ENCODE results near the gene CACNA1C. TPM values are rescaled to one million over a fixed set of nuclear protein-coding genes. Genes with fewer than 3 reads are reported as not detected.

The CACNA1C gene
- polyA plus RNA-seq, 2 donors, result 2.1 to 2.5 TPM

GRCh38 chr12:2640709-2641108 is 587.9 kb downstream of the CACNA1C start:
- 14 to 21% methylated on average over 6 of the region's 6 CpGs for WGBS, 2 donors
- Histone ChIP-seq H3K36me3 (ENCODE audit: control insufficient read depth in 2 of 2, insufficient read depth in 2 of 2, low read length in 1 of 2) (no peaks in the 10 kb centered on the region), H3K4me3 (ENCODE audit: low read depth in 1 of 2, low read length in 2 of 2) (no peak overlapping the region), H3K9me3 (ENCODE audit: control insufficient read depth in 2 of 2, insufficient read depth in 1 of 2, low read depth in 1 of 2, low read length in 1 of 2) (no peaks in the 10 kb centered on the region), H3K4me1 (ENCODE audit: control insufficient read depth in 2 of 2, insufficient read depth in 2 of 2, low read length in 1 of 2) (no peaks in the 10 kb centered on the region), H3K27ac (ENCODE audit: low read depth in 2 of 2, low read length in 1 of 2) (peak overlapping the region in 1 of 2 donors; percentile 0), H3K27me3 (ENCODE audit: control insufficient read depth in 1 of 2, insufficient read depth in 2 of 2, low read length in 2 of 2) (no peaks in the 10 kb centered on the region)

- WGBS, 2 donors, result 55 to 56% methylated on average over 6 of the region's 6 CpGs
- Histone ChIP-seq H3K27me3 (ENCODE audit: control insufficient read depth in 1 of 2, insufficient read depth in 2 of 2, low read length in 2 of 2) (no peaks in the 10 kb centered on the region), H3K4me1 (ENCODE audit: control insufficient read depth in 2 of 2, insufficient read depth in 2 of 2, low read length in 1 of 2) (no peaks in the 10 kb centered on the region), H3K36me3 (ENCODE audit: control insufficient read depth in 2 of 2, insufficient read depth in 2 of 2, low read length in 1 of 2) (no peaks in the 10 kb centered on the region), H3K9me3 (ENCODE audit: control insufficient read depth in 2 of 2, insufficient read depth in 1 of 2, low read depth in 1 of 2, low read length in 1 of 2) (no peaks in the 10 kb centered on the region), H3K4me3 (ENCODE audit: low read depth in 1 of 2, low read length in 2 of 2) (no peak overlapping the region), H3K27ac (ENCODE audit: low read depth in 2 of 2, low read length in 1 of 2) (no peak overlapping the region)
These were observed 588.4 kb downstream of the CACNA1C start for GRCh38 chr12:2641207-2641606.

GRCh38 chr12:2641761-2642160 is 589.0 kb downstream of the CACNA1C start:
- 62 to 80% methylated on average over 6 of the region's 6 CpGs for WGBS, 2 donors
- H3K4me3 ChIP-seq (ENCODE audit: low read depth in 1 of 2, low read length in 2 of 2), result no peak overlapping the region
- no peaks in the 10 kb centered on the region for H3K4me1 ChIP-seq (ENCODE audit: control insufficient read depth in 2 of 2, insufficient read depth in 2 of 2, low read length in 1 of 2)
- H3K36me3 ChIP-seq (ENCODE audit: control insufficient read depth in 2 of 2, insufficient read depth in 2 of 2, low read length in 1 of 2), result no peaks in the 10 kb centered on the region
- no peak overlapping the region for H3K27ac ChIP-seq (ENCODE audit: low read depth in 2 of 2, low read length in 1 of 2)
- H3K27me3 ChIP-seq (ENCODE audit: control insufficient read depth in 1 of 2, insufficient read depth in 2 of 2, low read length in 2 of 2), result no peaks in the 10 kb centered on the region
- H3K9me3 ChIP-seq (ENCODE audit: control insufficient read depth in 2 of 2, insufficient read depth in 1 of 2, low read depth in 1 of 2, low read length in 1 of 2), result no peaks in the 10 kb centered on the region

- WGBS, 2 donors, result 57 to 73% methylated on average over 10 of the region's 10 CpGs
- no peak overlapping the region for H3K4me3 ChIP-seq (ENCODE audit: low read depth in 1 of 2, low read length in 2 of 2)
- H3K4me1 ChIP-seq (ENCODE audit: control insufficient read depth in 2 of 2, insufficient read depth in 2 of 2, low read length in 1 of 2), result no peaks in the 10 kb centered on the region
- no peaks in the 10 kb centered on the region for H3K36me3 ChIP-seq (ENCODE audit: control insufficient read depth in 2 of 2, insufficient read depth in 2 of 2, low read length in 1 of 2)
- H3K27ac ChIP-seq (ENCODE audit: low read depth in 2 of 2, low read length in 1 of 2), result no peak overlapping the region
- H3K9me3 ChIP-seq (ENCODE audit: control insufficient read depth in 2 of 2, insufficient read depth in 1 of 2, low read depth in 1 of 2, low read length in 1 of 2), result no peaks in the 10 kb centered on the region
- no peaks in the 10 kb centered on the region for H3K27me3 ChIP-seq (ENCODE audit: control insufficient read depth in 1 of 2, insufficient read depth in 2 of 2, low read length in 2 of 2)
These were observed 589.5 kb downstream of the CACNA1C start for GRCh38 chr12:2642176-2642892.

- Histone ChIP-seq H3K9me3 (ENCODE audit: control insufficient read depth in 2 of 2, insufficient read depth in 1 of 2, low read depth in 1 of 2, low read length in 1 of 2) (no peaks in the 10 kb centered on the region), H3K27me3 (ENCODE audit: control insufficient read depth in 1 of 2, insufficient read depth in 2 of 2, low read length in 2 of 2) (no peaks in the 10 kb centered on the region), H3K4me1 (ENCODE audit: control insufficient read depth in 2 of 2, insufficient read depth in 2 of 2, low read length in 1 of 2) (no peaks in the 10 kb centered on the region), H3K4me3 (ENCODE audit: low read depth in 1 of 2, low read length in 2 of 2) (no peak overlapping the region), H3K27ac (ENCODE audit: low read depth in 2 of 2, low read length in 1 of 2) (no peak overlapping the region), H3K36me3 (ENCODE audit: control insufficient read depth in 2 of 2, insufficient read depth in 2 of 2, low read length in 1 of 2) (no peaks in the 10 kb centered on the region)
- 84% methylated on average over 6 to 7 of the region's 7 CpGs for WGBS, 2 donors
These were observed 590.2 kb downstream of the CACNA1C start for GRCh38 chr12:2642896-2643425.

- no peaks in the 10 kb centered on the region for H3K9me3 ChIP-seq (ENCODE audit: control insufficient read depth in 2 of 2, insufficient read depth in 1 of 2, low read depth in 1 of 2, low read length in 1 of 2)
- WGBS, 2 donors, result 80 to 85% methylated on average over 7 of the region's 7 CpGs
- no peaks in the 10 kb centered on the region for H3K36me3 ChIP-seq (ENCODE audit: control insufficient read depth in 2 of 2, insufficient read depth in 2 of 2, low read length in 1 of 2)
- H3K4me1 ChIP-seq (ENCODE audit: control insufficient read depth in 2 of 2, insufficient read depth in 2 of 2, low read length in 1 of 2), result no peaks in the 10 kb centered on the region
- no peak overlapping the region for H3K27ac ChIP-seq (ENCODE audit: low read depth in 2 of 2, low read length in 1 of 2)
- H3K4me3 ChIP-seq (ENCODE audit: low read depth in 1 of 2, low read length in 2 of 2), result no peak overlapping the region
- no peaks in the 10 kb centered on the region for H3K27me3 ChIP-seq (ENCODE audit: control insufficient read depth in 1 of 2, insufficient read depth in 2 of 2, low read length in 2 of 2)
These were observed 590.9 kb downstream of the CACNA1C start for GRCh38 chr12:2643576-2644135.

- H3K36me3 ChIP-seq (ENCODE audit: control insufficient read depth in 2 of 2, insufficient read depth in 2 of 2, low read length in 1 of 2), result no peaks in the 10 kb centered on the region
- no peaks in the 10 kb centered on the region for H3K27me3 ChIP-seq (ENCODE audit: control insufficient read depth in 1 of 2, insufficient read depth in 2 of 2, low read length in 2 of 2)
- H3K9me3 ChIP-seq (ENCODE audit: control insufficient read depth in 2 of 2, insufficient read depth in 1 of 2, low read depth in 1 of 2, low read length in 1 of 2), result no peaks in the 10 kb centered on the region
- H3K4me3 ChIP-seq (ENCODE audit: low read depth in 1 of 2, low read length in 2 of 2), result no peak overlapping the region
- H3K27ac ChIP-seq (ENCODE audit: low read depth in 2 of 2, low read length in 1 of 2), result no peak overlapping the region
- 47 to 65% methylated on average over 8 of the region's 8 CpGs for WGBS, 2 donors
- H3K4me1 ChIP-seq (ENCODE audit: control insufficient read depth in 2 of 2, insufficient read depth in 2 of 2, low read length in 1 of 2), result no peaks in the 10 kb centered on the region
These were observed 592.1 kb downstream of the CACNA1C start for GRCh38 chr12:2644683-2645405.

GRCh38 chr12:2645460-2645859 is 592.7 kb downstream of the CACNA1C start:
- no peaks in the 10 kb centered on the region for H3K36me3 ChIP-seq (ENCODE audit: control insufficient read depth in 2 of 2, insufficient read depth in 2 of 2, low read length in 1 of 2)
- no peak overlapping the region for H3K27ac ChIP-seq (ENCODE audit: low read depth in 2 of 2, low read length in 1 of 2)
- no peaks in the 10 kb centered on the region for H3K4me1 ChIP-seq (ENCODE audit: control insufficient read depth in 2 of 2, insufficient read depth in 2 of 2, low read length in 1 of 2)
- no peaks in the 10 kb centered on the region for H3K27me3 ChIP-seq (ENCODE audit: control insufficient read depth in 1 of 2, insufficient read depth in 2 of 2, low read length in 2 of 2)
- no peak overlapping the region for H3K4me3 ChIP-seq (ENCODE audit: low read depth in 1 of 2, low read length in 2 of 2)
- no peaks in the 10 kb centered on the region for H3K9me3 ChIP-seq (ENCODE audit: control insufficient read depth in 2 of 2, insufficient read depth in 1 of 2, low read depth in 1 of 2, low read length in 1 of 2)
- WGBS, 2 donors, result 57 to 64% methylated on average over 8 of the region's 8 CpGs

- Histone ChIP-seq H3K9me3 (ENCODE audit: control insufficient read depth in 2 of 2, insufficient read depth in 1 of 2, low read depth in 1 of 2, low read length in 1 of 2) (no peaks in the 10 kb centered on the region), H3K27me3 (ENCODE audit: control insufficient read depth in 1 of 2, insufficient read depth in 2 of 2, low read length in 2 of 2) (no peaks in the 10 kb centered on the region), H3K4me1 (ENCODE audit: control insufficient read depth in 2 of 2, insufficient read depth in 2 of 2, low read length in 1 of 2) (no peaks in the 10 kb centered on the region), H3K36me3 (ENCODE audit: control insufficient read depth in 2 of 2, insufficient read depth in 2 of 2, low read length in 1 of 2) (no peaks in the 10 kb centered on the region), H3K4me3 (ENCODE audit: low read depth in 1 of 2, low read length in 2 of 2) (no peak overlapping the region), H3K27ac (ENCODE audit: low read depth in 2 of 2, low read length in 1 of 2) (no peak overlapping the region)
- 91 to 93% methylated on average over 2 of the region's 2 CpGs for WGBS, 2 donors
These were observed 593.6 kb downstream of the CACNA1C start for GRCh38 chr12:2646341-2646740.

Data from esophagus (tissue), 2 donors.